Esophagus squamous epithelium (tissue), 5 donors: Measurements from ENCODE around the gene SPECC1L. TPM values are rescaled to one million over a fixed set of nuclear protein-coding genes. Genes with fewer than 3 reads are reported as not detected.
"Not testable (repeated sequence)": the region's sequence is repeated elsewhere in the genome, so short reads cannot be mapped to it uniquely, and the experiment has no call there.

Source experiments
- DNase-seq: peaks from one replicate; lab custom pipeline; 2025; lab: John Stamatoyannopoulos, UW
- H3K27ac ChIP-seq, 4 donors: fragments of 200-600 bp; sonication (generic); one replicate each; pipeline ENCODE4 v1.5.1; 2016 to 2019; ENCODE audit warnings: mild to moderate bottlenecking in 1 of 4
- H3K27me3 ChIP-seq, 4 donors: fragments of 200-600 bp; sonication (generic); 1 replicate in 3 of 4; 2 replicates in 1 of 4; pipeline versions ENCODE4 v1.5.1 to v1.6.0; 2017 to 2021; ENCODE audit warnings: antibody characterized with exemption in 1 of 4
- H3K36me3 ChIP-seq, 3 donors: fragments of 200-600 bp; sonication (generic); one replicate each; pipeline ENCODE4 v1.5.1; 2016 to 2019
- H3K4me1 ChIP-seq, 3 donors: fragments of 200-600 bp; sonication (generic); one replicate each; pipeline ENCODE4 v1.5.1; 2017 to 2019
- H3K4me3 ChIP-seq, 4 donors: fragments of 200-600 bp; sonication (generic); 1 replicate in 3 of 4; 2 replicates in 1 of 4; pipeline ENCODE4 v1.5.1; 2016 to 2019; ENCODE audit warnings: mild to moderate bottlenecking in 2 of 4, moderate library complexity in 1 of 4
- H3K9me3 ChIP-seq, 3 donors: fragments of 200-600 bp; sonication (generic); one replicate each; pipeline ENCODE4 v1.5.1; 2016 to 2019
- CTCF ChIP-seq, 6 experiments: fragments of 450-650 bp in 4 of 6; fragments of 200-600 bp in 2 of 6; sonication (generic) in 2 of 6; IDR thresholded peaks; one replicate each; pipeline ENCODE4 v1.5.1; 2016 to 2019; ENCODE audit warnings: antibody characterized with exemption in 6 of 6, mild to moderate bottlenecking in 4 of 6, moderate library complexity in 4 of 6
- POLR2A ChIP-seq, 4 donors: fragments of 450-650 bp; IDR thresholded peaks; one replicate each; pipeline ENCODE4 v1.6.1; 2017; ENCODE audit warnings: antibody characterized with exemption in 4 of 4, mild to moderate bottlenecking in 4 of 4, moderate library complexity in 3 of 4
- WGBS, 2 donors: methylation state at CpG; one replicate each; pipeline ENCODE4 v1.1.5; 2018; 5-methylcytosine and 5-hydroxymethylcytosine counted together
- intact Hi-C: fragments of 100-400 bp; cut with DNase I; formaldehyde crosslinking; loops from one replicate; pipeline ENCODE4 v1.15.0; 2022
- total RNA-seq, 4 donors: library from RNA; depleted of rRNA; stranded (reverse); fragments of >200 nt; gene quantifications; one replicate each; pipeline ENCODE4 v1.1.0, GENCODE V29; 2016
- donor health status: DM: yes; HTN: yes; CAD: no.

SPECC1L gene
- total RNA-seq, 4 donors from 2014 or later, result 21.4 to 31.9 (median 27.7) TPM

- Histone ChIP-seq H3K27ac (no peak overlapping the region), H3K9me3 (no peaks in the 10 kb centered on the region), H3K4me3 (no peak overlapping the region), H3K4me1 (peaks cover 0 to 18% (median 5%) of the 10 kb centered on the region in 3 donors), H3K36me3 (peaks cover 0 to 4% (median 0%) of the 10 kb centered on the region in 3 donors), H3K27me3 (no peaks in the 10 kb centered on the region)
- no peak for TF ChIP-seq POLR2A (IDR thresholded peaks at IDR 0.05)
- no peak for TF ChIP-seq CTCF (IDR thresholded peaks at IDR 0.05)
- intact Hi-C loops, result no loop called here
- no peak for DNase-seq
- WGBS, 2 donors, result 89% methylated on average over 9 of the region's 14 CpGs; no CpG with 5 or more reads in 1 of the 2 donors
These were observed 36.8 kb upstream of the SPECC1L start for GRCh38 chr22:24233816-24234215.

DNA sequence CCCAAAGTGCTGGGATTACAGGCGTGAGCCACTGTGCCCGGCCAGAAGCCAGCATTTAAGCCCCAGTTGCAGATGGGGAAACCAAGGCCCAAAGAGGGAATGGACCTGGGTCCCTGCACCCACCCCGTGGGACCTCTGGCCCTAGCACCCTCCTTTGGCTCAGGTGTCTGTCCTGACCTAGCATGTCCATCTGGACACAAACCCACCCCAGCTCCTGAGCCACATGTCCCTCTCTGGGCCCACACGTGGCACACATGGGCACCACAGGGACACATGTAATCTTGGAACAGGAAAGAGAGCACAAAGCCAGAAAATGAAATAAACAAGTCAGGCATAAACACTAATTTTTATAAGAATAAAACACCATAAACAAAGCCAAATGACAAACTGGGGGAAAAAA, 35.3 kb upstream of the SPECC1L start:
- Histone ChIP-seq H3K27ac (no peak overlapping the region), H3K27me3 (no peaks in the 10 kb centered on the region), H3K4me1 (peaks cover 0 to 18% (median 5%) of the 10 kb centered on the region in 3 donors), H3K9me3 (no peaks in the 10 kb centered on the region), H3K36me3 (no peaks in the 10 kb centered on the region), H3K4me3 (no peak overlapping the region)
- 60% methylated on average over 2 of the region's 4 CpGs; no CpG with 5 or more reads in 1 of the 2 donors for WGBS, 2 donors
- no peak for TF ChIP-seq POLR2A (IDR thresholded peaks at IDR 0.05)
- TF ChIP-seq CTCF (IDR thresholded peaks at IDR 0.05), result no peak
- intact Hi-C loops, result no loop called here
- DNase-seq, result no peak

DNA sequence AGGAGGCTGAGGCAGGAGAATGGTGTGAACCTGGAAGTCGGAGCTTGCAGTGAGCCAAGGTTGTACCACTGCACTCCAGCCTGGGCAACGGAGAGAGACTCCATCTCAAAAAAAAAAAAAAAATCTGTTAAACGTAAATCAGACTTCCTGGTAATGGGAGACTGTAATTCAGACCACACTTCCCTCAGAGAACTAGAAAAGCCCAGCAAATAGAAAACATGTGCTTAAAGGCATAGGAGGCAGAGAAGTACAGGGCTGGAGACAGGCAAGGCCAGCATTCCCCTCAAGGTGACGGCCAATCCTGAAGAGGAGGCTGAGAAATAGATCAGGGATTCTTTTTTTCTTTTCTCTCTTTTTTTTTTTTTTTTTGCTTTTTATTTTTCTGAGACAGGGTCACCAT, 34.0 kb upstream of the SPECC1L start:
- intact Hi-C loops, result no loop called here
- no peaks in the 10 kb centered on the region for H3K36me3 ChIP-seq
- TF ChIP-seq CTCF (IDR thresholded peaks at IDR 0.05), result no peak
- no peak for TF ChIP-seq POLR2A (IDR thresholded peaks at IDR 0.05)
- H3K4me1 ChIP-seq, result peaks cover 0 to 25% (median 5%) of the 10 kb centered on the region in 3 donors
- no peak overlapping the region for H3K4me3 ChIP-seq
- no peak overlapping the region for H3K27ac ChIP-seq
- 75 to 79% methylated on average over 4 of the region's 4 CpGs for WGBS, 2 donors
- no peak for DNase-seq
- no peaks in the 10 kb centered on the region for H3K27me3 ChIP-seq
- no peaks in the 10 kb centered on the region for H3K9me3 ChIP-seq

DNA sequence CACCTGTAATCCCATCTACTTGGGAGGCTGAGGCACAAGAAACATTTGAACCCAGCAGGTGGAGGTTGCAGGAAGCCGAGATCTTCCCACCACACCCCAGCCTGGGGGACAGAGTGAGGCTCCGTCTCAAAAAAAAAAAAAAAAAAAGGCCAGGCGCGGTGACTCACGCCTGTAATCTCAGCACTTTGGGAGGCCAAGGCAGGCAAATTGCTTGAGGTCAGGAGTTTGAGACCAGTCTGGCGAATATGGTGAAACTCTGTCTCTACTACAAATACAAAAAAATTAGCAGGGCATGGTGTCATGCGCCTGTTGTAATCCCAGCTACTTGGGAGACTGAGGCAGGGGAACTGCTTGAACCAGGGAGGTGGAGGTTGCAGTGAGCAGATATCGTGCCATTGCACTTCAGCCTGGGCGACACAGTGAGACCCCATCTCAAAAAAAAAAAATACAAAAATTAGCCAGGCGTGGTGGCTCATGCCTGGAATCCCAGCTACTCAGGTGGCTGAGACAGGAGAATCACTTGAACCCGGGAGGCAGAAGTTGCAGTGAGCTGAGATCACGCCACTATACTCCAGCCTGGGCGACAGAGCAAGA, 32.4 kb upstream of the SPECC1L start:
- 62 to 76% methylated on average over 10 to 13 of the region's 13 CpGs for WGBS, 2 donors
- H3K27ac ChIP-seq, H3K36me3 ChIP-seq, H3K4me3 ChIP-seq, DNase-seq, intact Hi-C loops, H3K9me3 ChIP-seq, H3K27me3 ChIP-seq: not testable (repeated sequence)
- peaks cover 0 to 31% (median 15%) of the 10 kb centered on the region in 3 donors for H3K4me1 ChIP-seq

GRCh38 chr22:24240381-24240780, 30.2 kb upstream of the SPECC1L start:
- intact Hi-C loops, result no loop called here

DNA sequence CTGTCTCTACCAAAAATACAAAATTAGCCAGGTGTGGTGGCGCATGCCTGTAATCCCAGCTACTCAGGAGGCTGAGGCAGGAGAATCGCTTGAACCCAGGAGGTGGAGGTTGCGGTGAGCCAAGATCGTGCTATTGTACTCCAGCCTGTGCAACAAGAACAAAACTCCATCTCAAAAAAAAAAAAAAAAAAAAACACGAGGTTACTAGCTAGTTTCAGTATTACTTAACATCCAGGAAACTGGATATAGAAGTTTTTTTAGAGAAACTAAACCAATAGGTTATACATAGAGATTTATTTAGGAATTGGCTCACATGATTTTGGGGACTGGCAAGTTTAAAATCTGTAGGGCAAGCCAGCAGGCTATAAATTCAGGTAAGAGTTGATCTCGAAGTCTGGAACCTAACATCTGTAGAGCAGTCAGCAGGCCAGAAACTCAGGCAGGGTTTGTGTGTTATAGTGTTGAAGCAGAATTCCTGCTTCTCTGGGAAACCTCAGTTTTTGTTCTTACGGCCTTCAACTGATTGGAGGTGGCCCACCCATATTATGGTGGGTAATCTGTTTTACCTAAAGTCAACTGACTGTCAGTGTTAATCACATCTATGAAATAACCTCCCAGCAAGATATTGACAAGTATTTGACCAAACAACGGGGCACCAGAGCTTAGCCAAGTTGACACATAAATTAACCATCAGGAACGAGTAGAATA, 29.5 kb upstream of the SPECC1L start:
- peaks cover 2 to 41% (median 29%) of the 10 kb centered on the region in 3 donors for H3K4me1 ChIP-seq
- 75 to 82% methylated on average over 9 of the region's 9 CpGs for WGBS, 2 donors
- H3K9me3 ChIP-seq, DNase-seq, H3K27me3 ChIP-seq, H3K36me3 ChIP-seq, H3K27ac ChIP-seq, H3K4me3 ChIP-seq, intact Hi-C loops: not testable (repeated sequence)

More at GRCh38 chr22:24240381-24240780, 30.2 kb upstream of the SPECC1L start:
- DNase-seq, result no peak
- H3K36me3 ChIP-seq, result no peaks in the 10 kb centered on the region
- WGBS, 2 donors, result 80 to 89% methylated on average over 6 of the region's 6 CpGs
- TF ChIP-seq POLR2A (IDR thresholded peaks at IDR 0.05) (no peak), CTCF (IDR thresholded peaks at IDR 0.05) (no peak)
- peaks cover 0 to 34% (median 22%) of the 10 kb centered on the region in 3 donors for H3K4me1 ChIP-seq
- H3K9me3 ChIP-seq, result no peaks in the 10 kb centered on the region
- H3K27me3 ChIP-seq, result no peaks in the 10 kb centered on the region
- no peak overlapping the region for H3K27ac ChIP-seq
- no peak overlapping the region for H3K4me3 ChIP-seq

GRCh38 chr22:24243417-24243816, 27.2 kb upstream of the SPECC1L start:
- H3K9me3 ChIP-seq, intact Hi-C loops, H3K27me3 ChIP-seq, H3K36me3 ChIP-seq, DNase-seq: not testable (repeated sequence)
- Histone ChIP-seq H3K4me1 (peaks cover 3 to 62% (median 41%) of the 10 kb centered on the region in 3 donors), H3K27ac (peak overlapping the region; percentile 14 to 92 (median 63)), H3K4me3 (peak overlapping the region in 3 of 4 donors; percentile 38 to 62 (median 39))
- WGBS, 2 donors, result 60 to 67% methylated on average over 1 of the region's 3 CpGs
